H9 (cell line): ENCODE measurements around the gene EIF4E. TPM values are rescaled to one million over a fixed set of nuclear protein-coding genes. Genes with fewer than 3 reads are reported as not detected.

ENCODE experiments used
- DNase-seq: peaks from one replicate; pipeline ENCODE4 v3.0.0-alpha.2; 2017
- H2AFZ ChIP-seq: one replicate; pipeline ENCODE4 v1.6.1; 2013; ENCODE audit warnings: mild to moderate bottlenecking, low read length, control low read depth, moderate library complexity
- H2AK5ac ChIP-seq: 2 replicates; pipeline ENCODE4 v1.6.1; 2013; ENCODE audit warnings: low read length, control low read depth, mixed read lengths; ENCODE audit not compliant: insufficient read length
- H2BK120ac ChIP-seq: one replicate; pipeline ENCODE4 v1.6.1; 2013; ENCODE audit warnings: low read depth, mild to moderate bottlenecking, low read length, control low read depth, inconsistent platforms; ENCODE audit not compliant: poor library complexity, severe bottlenecking
- H2BK12ac ChIP-seq: 2 replicates; pipeline ENCODE4 v1.6.1; 2013; ENCODE audit warnings: low read length, control low read depth, mixed read lengths, low read depth; ENCODE audit not compliant: insufficient read length
- H2BK15ac ChIP-seq: 2 replicates; pipeline ENCODE4 v1.6.1; 2013; ENCODE audit warnings: low read depth, low read length, control low read depth
- H2BK20ac ChIP-seq: one replicate; pipeline ENCODE4 v1.6.1; 2013; ENCODE audit warnings: low read depth, mild to moderate bottlenecking, low read length, control low read depth, inconsistent platforms; ENCODE audit not compliant: poor library complexity, severe bottlenecking
- H2BK5ac ChIP-seq: 2 replicates; pipeline ENCODE4 v1.6.1; 2013; ENCODE audit warnings: low read length, control low read depth, mixed read lengths; ENCODE audit not compliant: insufficient read length
- H3K14ac ChIP-seq: 2 replicates; pipeline ENCODE4 v1.6.1; 2013; ENCODE audit warnings: low read length, control low read depth; ENCODE audit not compliant: insufficient read depth
- H3K18ac ChIP-seq: 2 replicates; pipeline ENCODE4 v1.6.1; 2013; ENCODE audit warnings: low read depth, mild to moderate bottlenecking, mixed read lengths, low read length, control low read depth; ENCODE audit not compliant: insufficient read length
- H3K23ac ChIP-seq: 2 replicates; pipeline ENCODE4 v1.6.1; 2013; ENCODE audit warnings: low read length, control low read depth, mixed read lengths, low read depth; ENCODE audit not compliant: insufficient read length
- H3K23me2 ChIP-seq: 2 replicates; pipeline ENCODE4 v1.6.1; 2013; ENCODE audit warnings: low read depth, mild to moderate bottlenecking, mixed read lengths, low read length, control low read depth; ENCODE audit not compliant: insufficient read length, poor library complexity, severe bottlenecking
- H3K27ac ChIP-seq: 2 replicates; pipeline ENCODE4 v1.5.1; 2013; ENCODE audit warnings: low read length, control low read depth, mixed read lengths, low read depth; ENCODE audit not compliant: insufficient read length
- H3K27me3 ChIP-seq: 2 replicates; pipeline ENCODE4 v1.6.1; 2013; ENCODE audit warnings: low read length, control low read depth, inconsistent platforms; ENCODE audit not compliant: insufficient read depth
- H3K4ac ChIP-seq: 2 replicates; pipeline ENCODE4 v1.6.1; 2013; ENCODE audit warnings: low read depth, mild to moderate bottlenecking, control low read depth, inconsistent platforms, low read length, moderate library complexity
- H3K4me1 ChIP-seq: 2 replicates; pipeline ENCODE4 v1.6.1; 2013; ENCODE audit warnings: low read length, control low read depth, inconsistent platforms; ENCODE audit not compliant: insufficient read depth
- H3K4me2 ChIP-seq: 2 replicates; pipeline ENCODE4 v1.6.1; 2013; ENCODE audit warnings: low read length, control low read depth, mixed read lengths; ENCODE audit not compliant: insufficient read length, insufficient read depth
- H3K56ac ChIP-seq: 2 replicates; pipeline ENCODE4 v1.6.1; 2013; ENCODE audit warnings: low read depth, mild to moderate bottlenecking, mixed read lengths, low read length, control low read depth; ENCODE audit not compliant: insufficient read length
- H3K79me1 ChIP-seq: 2 replicates; pipeline ENCODE4 v1.6.1; 2013; ENCODE audit warnings: low read depth, mild to moderate bottlenecking, moderate library complexity, low read length, control low read depth, inconsistent platforms; ENCODE audit not compliant: insufficient read depth, poor library complexity, severe bottlenecking
- H3K79me2 ChIP-seq: 2 replicates; pipeline ENCODE4 v1.6.1; 2013; ENCODE audit warnings: low read length, control low read depth, inconsistent platforms; ENCODE audit not compliant: insufficient read depth
- H3K9ac ChIP-seq: 2 replicates; pipeline ENCODE4 v1.6.1; 2013; ENCODE audit warnings: low read length, control low read depth, mixed read lengths; ENCODE audit not compliant: insufficient read length; ENCODE audit errors: extremely low read depth
- H3K9me3 ChIP-seq: one replicate; pipeline ENCODE4 v1.6.1; 2013; ENCODE audit warnings: low read depth, low read length, inconsistent platforms; ENCODE audit not compliant: control insufficient read depth
- H3T11ph ChIP-seq: one replicate; pipeline ENCODE4 v1.6.1; 2013; ENCODE audit warnings: mild to moderate bottlenecking, low read length, control low read depth, inconsistent platforms
- H4K20me1 ChIP-seq: one replicate; pipeline ENCODE4 v1.6.1; 2013; ENCODE audit not compliant: control insufficient read depth, insufficient read length, insufficient read depth
- H4K5ac ChIP-seq: 2 replicates; pipeline ENCODE4 v1.6.1; 2013; ENCODE audit warnings: low read depth, mild to moderate bottlenecking, mixed read lengths, low read length, control low read depth; ENCODE audit not compliant: insufficient read length
- H4K8ac ChIP-seq: replicated peaks from 2 replicates; pipeline ENCODE4 v1.6.1; 2013; ENCODE audit warnings: low read length, control low read depth, mixed read lengths, low read depth; ENCODE audit not compliant: insufficient read length
- H4K91ac ChIP-seq: 2 replicates; pipeline ENCODE4 v1.6.1; 2013; ENCODE audit warnings: low read depth, mild to moderate bottlenecking, moderate library complexity, mixed read lengths, low read length, control low read depth; ENCODE audit not compliant: insufficient read length
- H3K27ac Mint-ChIP-seq, 3 experiments: 2 replicates in 2 of 3; 3 replicates in 1 of 3; pipeline ENCODE4 v1.8.0; 2020 to 2021; ENCODE audit warnings: mixed read lengths in 3 of 3, mild to moderate bottlenecking in 1 of 3, moderate library complexity in 1 of 3
- H3K27me3 Mint-ChIP-seq: 2 replicates; pipeline ENCODE4 v1.8.0; 2021; ENCODE audit warnings: low read depth, mild to moderate bottlenecking, moderate library complexity, mixed read lengths
- H3K36me3 Mint-ChIP-seq, 3 experiments: 2 replicates in 2 of 3; 3 replicates in 1 of 3; pipeline ENCODE4 v1.8.0; 2020 to 2021; ENCODE audit warnings: low read depth in 3 of 3, mixed read lengths in 3 of 3; ENCODE audit not compliant: insufficient read depth in 1 of 3
- H3K4me1 Mint-ChIP-seq, 2 experiments: 2 replicates each; pipeline ENCODE4 v1.8.0; 2020; ENCODE audit warnings: mixed read lengths in 2 of 2
- H3K4me3 Mint-ChIP-seq, 2 experiments: 2 replicates in 1 of 2; 3 replicates in 1 of 2; pipeline ENCODE4 v1.8.0; 2020 to 2021; ENCODE audit warnings: mild to moderate bottlenecking in 2 of 2, mixed read lengths in 2 of 2, moderate library complexity in 1 of 2
- H3K9me3 Mint-ChIP-seq, 2 experiments: 2 replicates in 1 of 2; 3 replicates in 1 of 2; pipeline ENCODE4 v1.8.0; 2020; ENCODE audit warnings: mild to moderate bottlenecking in 2 of 2, mixed read lengths in 2 of 2, moderate library complexity in 1 of 2
- CTCF ChIP-seq: fragments of 200-600 bp; sonication (generic); conservative IDR thresholded peaks from 3 replicates; pipeline ENCODE4 v1.8.0; 2021; ENCODE audit warnings: antibody characterized with exemption, mild to moderate bottlenecking
- WGBS: extraction: QIAGEN DNeasy Blood & Tissue Kit; methylation state at CpG from one replicate; pipeline ENCODE4 v1.1.7; 2013; ENCODE audit warnings: missing lambda C conversion rate, low lambda C conversion rate, mixed read lengths; ENCODE audit not compliant: insufficient read length; ENCODE audit errors: extremely low coverage; 5-methylcytosine and 5-hydroxymethylcytosine counted together
- total RNA-seq: library from RNA; stranded (reverse); gene quantifications from 2 replicates; pipeline ENCODE4 v1.2.1, GENCODE V29; 2021

The EIF4E gene
- total RNA-seq, 1 experiment from 2014 or later, result 163 TPM

GRCh38 chr4:98865059-98865458 is 63.9 kb downstream of the EIF4E start:
- no peak overlapping the region for H3K4me2 ChIP-seq
- no peak for TF ChIP-seq CTCF
- no peaks in the 10 kb centered on the region for H3K9me3 Mint-ChIP-seq

More at GRCh38 chr4:98865059-98865458, 63.9 kb downstream of the EIF4E start:
- H3K79me2 ChIP-seq, result no peaks in the 10 kb centered on the region
- no peak overlapping the region for H3K4ac ChIP-seq
- no peak overlapping the region for H4K8ac ChIP-seq
- H3T11ph ChIP-seq, result no peak overlapping the region
- H2BK5ac ChIP-seq, result no peak overlapping the region
- H3K23me2 ChIP-seq, result no peaks in the 10 kb centered on the region
- H3K23ac ChIP-seq, result no peak overlapping the region
- no peak overlapping the region for H3K4me3 Mint-ChIP-seq
- DNase-seq, result no peak
- H3K4me1 ChIP-seq, result no peaks in the 10 kb centered on the region
- no peaks in the 10 kb centered on the region for H3K27me3 Mint-ChIP-seq
- H2BK12ac ChIP-seq, result no peak overlapping the region
- H3K9me3 ChIP-seq, result no peaks in the 10 kb centered on the region
- no peak overlapping the region for H3K27ac ChIP-seq
- H3K4me1 Mint-ChIP-seq, result no peaks in the 10 kb centered on the region
- H3K56ac ChIP-seq, result no peak overlapping the region
- no peak overlapping the region for H3K9ac ChIP-seq
- no peak overlapping the region for H3K18ac ChIP-seq
- no CpG with 5 or more reads among the region's 6 CpGs for WGBS
- no peaks in the 10 kb centered on the region for H3K79me1 ChIP-seq
- no peak overlapping the region for H2BK20ac ChIP-seq
- no peak overlapping the region for H2AFZ ChIP-seq
- H2BK15ac ChIP-seq, result no peak overlapping the region
- no peak overlapping the region for H2AK5ac ChIP-seq
- no peak overlapping the region for H4K91ac ChIP-seq
- H3K27me3 ChIP-seq, result no peaks in the 10 kb centered on the region
- no peaks in the 10 kb centered on the region for H4K20me1 ChIP-seq
- H3K27ac Mint-ChIP-seq, result no peak overlapping the region; a peak in 1 of 7 replicates
- H3K14ac ChIP-seq, result no peak overlapping the region
- H4K5ac ChIP-seq, result no peak overlapping the region
- no peaks in the 10 kb centered on the region for H3K36me3 Mint-ChIP-seq
- no peak overlapping the region for H2BK120ac ChIP-seq
